Osteocyte (in vitro differentiated cells): ENCODE results near the gene MBD4. TPM values are rescaled to one million over a fixed set of nuclear protein-coding genes. Genes with fewer than 3 reads are reported as not detected.

Source experiments
- DNase-seq: peaks from one replicate; pipeline ENCODE4 v3.0.0; 2021; ENCODE audit warnings: mixed read lengths; ENCODE audit not compliant: unreplicated experiment; ENCODE audit errors: extremely low spot score
- H3K27ac Mint-ChIP-seq: one replicate; pipeline ENCODE4 v1.8.0; 2021; ENCODE audit warnings: mild to moderate bottlenecking, mixed read lengths; ENCODE audit not compliant: unreplicated experiment
- H3K27me3 Mint-ChIP-seq: one replicate; pipeline ENCODE4 v1.8.0; 2021; ENCODE audit warnings: mixed read lengths; ENCODE audit not compliant: unreplicated experiment
- H3K36me3 Mint-ChIP-seq: one replicate; pipeline ENCODE4 v1.8.0; 2021; ENCODE audit warnings: mixed read lengths; ENCODE audit not compliant: unreplicated experiment
- H3K4me1 Mint-ChIP-seq: one replicate; pipeline ENCODE4 v1.8.0; 2021; ENCODE audit warnings: mixed read lengths; ENCODE audit not compliant: unreplicated experiment
- H3K4me3 Mint-ChIP-seq: one replicate; pipeline ENCODE4 v1.8.0; 2021; ENCODE audit warnings: mild to moderate bottlenecking, moderate library complexity, mixed read lengths; ENCODE audit not compliant: unreplicated experiment
- H3K9me3 Mint-ChIP-seq: one replicate; pipeline ENCODE4 v1.8.0; 2021; ENCODE audit warnings: mixed read lengths; ENCODE audit not compliant: unreplicated experiment
- total RNA-seq: library from RNA; stranded (reverse); gene quantifications from 2 replicates; pipeline ENCODE4 v1.2.1, GENCODE V29; 2021
- TF ChIP-seq, protein P1 (sequence below): fragments of 200-600 bp; sonication (generic); IDR thresholded peaks from 2 replicates; pipeline ENCODE4 v1.5.0; 2021; ENCODE audit warnings: antibody characterized with exemption, mild to moderate bottlenecking, moderate library complexity

Gene MBD4
- total RNA-seq, 1 donor from 2014 or later: 24.2 TPM

DNA sequence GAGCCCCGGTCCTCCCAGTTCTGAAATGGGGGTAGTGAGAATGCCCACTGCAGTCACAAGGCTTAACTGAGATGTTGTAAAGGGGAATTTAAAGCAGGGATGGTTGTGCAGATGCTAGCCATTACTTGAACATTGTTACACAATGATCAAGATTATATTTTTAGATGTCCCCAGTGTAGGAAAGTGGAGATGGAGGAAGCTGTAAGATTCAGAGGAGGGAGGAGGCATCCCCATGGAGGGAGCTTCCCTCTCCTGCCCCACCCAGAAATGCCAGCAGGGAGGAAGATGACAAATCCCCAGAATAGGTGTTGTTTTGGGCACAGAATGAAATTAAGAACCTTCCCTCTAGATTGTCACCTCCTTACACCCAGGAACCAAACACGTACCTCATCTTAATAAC lies 57.4 kb downstream of the MBD4 start:
- H3K27ac Mint-ChIP-seq: no peak overlapping the region
- no peak overlapping the region for H3K4me3 Mint-ChIP-seq
- peaks cover 3% of the 10 kb centered on the region for H3K36me3 Mint-ChIP-seq
- TF ChIP-seq, protein P1, sequence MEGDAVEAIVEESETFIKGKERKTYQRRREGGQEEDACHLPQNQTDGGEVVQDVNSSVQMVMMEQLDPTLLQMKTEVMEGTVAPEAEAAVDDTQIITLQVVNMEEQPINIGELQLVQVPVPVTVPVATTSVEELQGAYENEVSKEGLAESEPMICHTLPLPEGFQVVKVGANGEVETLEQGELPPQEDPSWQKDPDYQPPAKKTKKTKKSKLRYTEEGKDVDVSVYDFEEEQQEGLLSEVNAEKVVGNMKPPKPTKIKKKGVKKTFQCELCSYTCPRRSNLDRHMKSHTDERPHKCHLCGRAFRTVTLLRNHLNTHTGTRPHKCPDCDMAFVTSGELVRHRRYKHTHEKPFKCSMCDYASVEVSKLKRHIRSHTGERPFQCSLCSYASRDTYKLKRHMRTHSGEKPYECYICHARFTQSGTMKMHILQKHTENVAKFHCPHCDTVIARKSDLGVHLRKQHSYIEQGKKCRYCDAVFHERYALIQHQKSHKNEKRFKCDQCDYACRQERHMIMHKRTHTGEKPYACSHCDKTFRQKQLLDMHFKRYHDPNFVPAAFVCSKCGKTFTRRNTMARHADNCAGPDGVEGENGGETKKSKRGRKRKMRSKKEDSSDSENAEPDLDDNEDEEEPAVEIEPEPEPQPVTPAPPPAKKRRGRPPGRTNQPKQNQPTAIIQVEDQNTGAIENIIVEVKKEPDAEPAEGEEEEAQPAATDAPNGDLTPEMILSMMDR: no peak
- DNase-seq: no peak
- no peaks in the 10 kb centered on the region for H3K9me3 Mint-ChIP-seq
- no peaks in the 10 kb centered on the region for H3K27me3 Mint-ChIP-seq
- no peaks in the 10 kb centered on the region for H3K4me1 Mint-ChIP-seq

Other genes with a start within 250 kb of the MBD4 start
- gene COPG1, start 190.3 kb downstream of the MBD4 start, total RNA-seq: 249 and 258 TPM in 2 replicates
- 24.7 and 25.8 TPM in 2 replicates for gene HMCES, start 161.1 kb downstream of the MBD4 start, total RNA-seq
- gene EFCAB12, start 11.3 kb downstream of the MBD4 start, total RNA-seq: 0.08 and 0.30 TPM in 2 replicates
- 23.2 and 25.9 TPM in 2 replicates for gene IFT122, start 276 bp upstream of the MBD4 start, total RNA-seq
- gene RHO, start 88.7 kb upstream of the MBD4 start, total RNA-seq: not detected in 2 replicates
- not detected in 2 replicates for gene H1-8, start 103.2 kb upstream of the MBD4 start, total RNA-seq
- gene PLXND1, start 166.7 kb upstream of the MBD4 start, total RNA-seq: 316 and 358 TPM in 2 replicates